Coronary artery (tissue), 2 donors: Measurements from ENCODE around the gene DLST.

Source experiments
- DNase-seq: peaks from one replicate; pipeline ENCODE4 v3.0.0-alpha.2; 2017; ENCODE audit warnings: low spot score
- H3K27ac ChIP-seq, 2 donors: fragments of 200-600 bp; sonication (generic); one replicate each; pipeline ENCODE4 v1.5.1; 2016 to 2019
- H3K4me3 ChIP-seq: fragments of 200-600 bp; sonication (generic); 2 replicates; pipeline ENCODE4 v1.5.1; 2016; ENCODE audit warnings: mild to moderate bottlenecking, moderate library complexity
- TF ChIP-seq, protein P1 (sequence below): fragments of 200-600 bp; sonication (generic); IDR thresholded peaks from one replicate; pipeline ENCODE4 v1.5.1; 2019; ENCODE audit warnings: antibody characterized with exemption

Gene DLST

GRCh38 chr14:74897642-74898041 is 15.9 kb downstream of the DLST start:
- no peak overlapping the region for H3K4me3 ChIP-seq
- DNase-seq: no peak
- H3K27ac ChIP-seq: no peak overlapping the region
- TF ChIP-seq, protein P1, sequence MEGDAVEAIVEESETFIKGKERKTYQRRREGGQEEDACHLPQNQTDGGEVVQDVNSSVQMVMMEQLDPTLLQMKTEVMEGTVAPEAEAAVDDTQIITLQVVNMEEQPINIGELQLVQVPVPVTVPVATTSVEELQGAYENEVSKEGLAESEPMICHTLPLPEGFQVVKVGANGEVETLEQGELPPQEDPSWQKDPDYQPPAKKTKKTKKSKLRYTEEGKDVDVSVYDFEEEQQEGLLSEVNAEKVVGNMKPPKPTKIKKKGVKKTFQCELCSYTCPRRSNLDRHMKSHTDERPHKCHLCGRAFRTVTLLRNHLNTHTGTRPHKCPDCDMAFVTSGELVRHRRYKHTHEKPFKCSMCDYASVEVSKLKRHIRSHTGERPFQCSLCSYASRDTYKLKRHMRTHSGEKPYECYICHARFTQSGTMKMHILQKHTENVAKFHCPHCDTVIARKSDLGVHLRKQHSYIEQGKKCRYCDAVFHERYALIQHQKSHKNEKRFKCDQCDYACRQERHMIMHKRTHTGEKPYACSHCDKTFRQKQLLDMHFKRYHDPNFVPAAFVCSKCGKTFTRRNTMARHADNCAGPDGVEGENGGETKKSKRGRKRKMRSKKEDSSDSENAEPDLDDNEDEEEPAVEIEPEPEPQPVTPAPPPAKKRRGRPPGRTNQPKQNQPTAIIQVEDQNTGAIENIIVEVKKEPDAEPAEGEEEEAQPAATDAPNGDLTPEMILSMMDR: no peak

DNA sequence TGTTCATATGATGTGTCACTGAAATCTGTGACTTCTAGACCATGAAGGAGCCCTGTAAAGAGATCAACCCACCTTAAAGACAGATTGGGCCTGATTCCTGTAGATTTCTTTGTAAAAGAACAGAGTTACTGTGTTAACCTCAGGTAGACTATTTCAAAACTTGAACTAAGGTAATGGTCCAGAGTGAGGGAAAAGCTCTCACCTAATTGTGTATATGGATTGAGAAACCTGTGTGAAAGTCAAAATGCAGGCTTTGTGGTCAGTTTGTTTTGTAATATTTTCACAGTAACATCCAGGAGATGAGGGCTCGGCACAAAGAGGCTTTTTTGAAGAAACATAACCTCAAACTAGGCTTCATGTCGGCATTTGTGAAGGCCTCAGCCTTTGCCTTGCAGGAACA is 16.4 kb downstream of the DLST start:
- Histone ChIP-seq H3K27ac (no peak overlapping the region), H3K4me3 (no peak overlapping the region)
- DNase-seq: no peak
- TF ChIP-seq, protein P1: no peak

DNA sequence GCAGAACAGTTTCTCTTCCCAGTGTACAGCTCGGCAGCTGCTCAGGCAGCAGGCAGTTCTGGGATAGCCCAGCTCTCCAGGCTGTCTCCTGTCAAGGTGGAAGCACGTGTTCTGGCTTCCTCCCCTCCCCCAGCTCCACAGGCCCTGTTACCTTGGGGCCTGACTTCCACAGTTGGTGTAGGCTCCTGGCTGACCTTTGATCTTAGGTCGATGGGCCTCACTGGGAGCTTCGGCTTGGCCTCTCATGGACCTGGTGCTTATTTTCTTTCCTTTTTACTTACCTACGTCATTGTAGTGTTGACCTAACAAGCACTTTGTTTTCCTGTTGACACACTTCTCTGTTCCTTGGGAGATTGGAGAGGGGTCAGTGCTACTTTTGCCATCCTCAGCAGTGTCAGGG is 17.0 kb downstream of the DLST start:
- TF ChIP-seq, protein P1: no peak
- Histone ChIP-seq H3K27ac (no peak overlapping the region), H3K4me3 (no peak overlapping the region)
- no peak for DNase-seq

GRCh38 chr14:74902941-74903705 is 21.4 kb downstream of the DLST start:
- H3K27ac ChIP-seq: no peak overlapping the region
- DNase-seq: no peak
- H3K4me3 ChIP-seq: no peak overlapping the region
- TF ChIP-seq, protein P1: no peak

DNA sequence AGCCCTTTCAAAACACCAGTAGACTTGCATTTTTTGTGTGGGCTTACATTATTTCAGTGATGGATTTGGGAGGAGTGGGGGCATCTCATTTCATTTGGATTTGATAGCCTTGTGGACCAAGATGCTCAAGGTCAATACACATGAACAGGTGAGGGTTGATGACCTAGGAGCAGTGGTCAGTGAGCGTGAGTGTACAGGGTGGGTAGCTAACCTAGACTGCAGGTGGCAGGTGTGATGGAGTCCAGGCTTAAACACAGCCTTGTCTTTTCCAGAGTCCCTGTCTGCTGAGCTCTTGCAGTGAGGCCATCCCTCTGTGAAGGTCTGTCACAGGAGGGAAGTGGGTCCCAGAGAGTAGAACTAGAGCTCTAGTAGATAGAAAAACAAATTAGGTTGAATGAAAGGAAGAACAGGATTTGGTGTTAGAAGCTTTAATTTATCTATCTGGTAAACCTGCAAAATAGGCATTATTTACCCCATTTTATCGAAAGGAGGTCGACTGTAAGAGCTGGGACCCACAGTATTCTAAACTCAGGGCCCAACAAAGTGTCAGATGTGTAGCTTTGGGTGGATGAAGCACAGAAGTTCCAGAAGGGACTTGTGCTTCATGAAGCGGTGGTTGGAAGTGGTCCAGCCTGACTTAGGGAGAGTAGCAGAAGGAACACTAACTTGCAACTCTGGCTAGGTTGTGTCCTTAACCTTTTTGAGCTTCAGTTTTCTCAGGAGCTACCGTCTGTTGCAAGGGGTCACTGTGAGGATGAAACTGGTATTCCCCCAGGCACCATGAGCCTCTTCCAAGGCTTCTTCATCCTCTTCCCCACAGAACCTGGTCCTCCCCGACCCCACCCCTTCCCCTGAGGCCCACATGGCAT is 23.2 kb downstream of the DLST start:
- no peak for DNase-seq
- no peak overlapping the region for H3K4me3 ChIP-seq
- peak overlapping the region in 1 of 2 donors; percentile 13 for H3K27ac ChIP-seq
- TF ChIP-seq, protein P1: no peak

DNA sequence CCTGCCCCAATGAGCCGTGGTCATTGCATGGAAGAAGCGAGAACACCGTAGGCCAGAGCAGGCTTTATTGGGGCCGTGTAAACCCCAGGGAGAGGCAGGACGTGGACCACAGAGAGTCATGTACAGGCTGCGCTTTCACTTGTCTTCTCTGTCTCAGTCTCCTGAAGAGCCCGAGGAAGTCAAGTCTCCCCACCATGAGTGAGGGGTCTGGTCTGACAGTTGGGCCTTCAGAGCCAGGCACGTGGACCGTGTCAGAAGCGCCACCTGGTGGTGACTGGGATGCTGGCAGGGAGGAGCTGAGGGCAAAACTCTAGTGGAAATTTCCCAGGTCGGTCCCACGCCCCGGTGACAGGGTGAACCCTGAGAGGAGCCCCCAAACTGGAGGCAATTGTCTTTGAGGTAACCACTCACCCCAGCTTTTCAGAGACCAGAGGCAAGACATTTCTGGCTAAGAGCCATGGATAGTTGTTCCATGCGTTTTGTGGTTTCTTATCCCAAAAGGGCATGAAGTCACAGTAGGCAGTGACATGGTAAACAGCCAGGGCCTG is 24.0 kb downstream of the DLST start:
- H3K27ac ChIP-seq: peak overlapping the region in 1 of 2 donors; percentile 13
- DNase-seq: no peak
- TF ChIP-seq, protein P1: peak; percentile 94
- H3K4me3 ChIP-seq: no peak overlapping the region
